ENCODE data around the gene TTC3. TPM values are rescaled to one million over a fixed set of nuclear protein-coding genes. Genes with fewer than 3 reads are reported as not detected.

Gene TTC3
- total and polyA plus RNA-seq, 9 of the 15 experiments (the other 6 are each of a cell fraction or from before 2014, with no cell fraction given): 17.5 to 92.0 (median 59.5) TPM

GRCh38 chr21:37072988-37073416, at the start of gene TTC3, which contains the start of gene PIGP (continued):
- TF ChIP-seq PBX2 (CRISPR knock-in tag; IDR thresholded peaks at IDR 0.05; ENCODE audit: low read depth) (no peak), PBX2 (tag; conservative IDR thresholded peaks at IDR 0.05; ENCODE audit: low read depth) (no peak), E2F4 (CRISPR knock-in tag; IDR thresholded peaks at IDR 0.05; ENCODE audit: low read depth) (no peak), ARID2 (IDR thresholded peaks at IDR 0.05) (no peak), ZBTB7A (IDR thresholded peaks at IDR 0.05; ENCODE audit: borderline replicate concordance, control insufficient read depth, low read depth, low read length) (peak; percentile 8), SMARCA4 (IDR thresholded peaks at IDR 0.05) (no peak), ZBTB26 (CRISPR knock-in tag; IDR thresholded peaks at IDR 0.05) (no peak), CREBBP (IDR thresholded peaks at IDR 0.05; ENCODE audit: low read depth, low read length) (no peak), CHCHD3 (CRISPR knock-in tag; IDR thresholded peaks at IDR 0.05) (no peak; the same call in 1 of the 2 replicates), EZH2 (IDR thresholded peaks at IDR 0.05; ENCODE audit: borderline replicate concordance, low read depth, low read length) (no peak), FOXK1 (CRISPR knock-in tag; IDR thresholded peaks at IDR 0.05; ENCODE audit: borderline replicate concordance) (no peak), POLR2AphosphoS5 (IDR thresholded peaks at IDR 0.05; ENCODE audit: control insufficient read depth, insufficient read depth, low read depth, low read length) (peak; percentile 76), ZNF766 (CRISPR knock-in tag; conservative IDR thresholded peaks at IDR 0.05) (no peak), ZNF23 (CRISPR knock-in tag; IDR thresholded peaks at IDR 0.05) (no peak), THRA (IDR thresholded peaks at IDR 0.05) (no peak), OTX1 (CRISPR knock-in tag; IDR thresholded peaks at IDR 0.05) (no peak), HNRNPH1 (optimal IDR thresholded peaks at IDR 0.05; ENCODE audit: low read depth, low read length) (no peak), FOXP1 (CRISPR knock-in tag; IDR thresholded peaks at IDR 0.05) (no peak), RBM34 (IDR thresholded peaks at IDR 0.05; ENCODE audit: borderline replicate concordance, insufficient read depth, low read length) (no peak), PREB (CRISPR knock-in tag; IDR thresholded peaks at IDR 0.05) (no peak)
